WTC11 (cell line): ENCODE results near the gene GNS. TPM values are rescaled to one million over a fixed set of nuclear protein-coding genes. Genes with fewer than 3 reads are reported as not detected.

Experiments used
- ATAC-seq: fragments of 200-7000 bp; cut with Tn5 transposase; 2 replicates; pipeline ENCODE4 v1.10.0; 2021; ENCODE audit warnings: mild to moderate bottlenecking, moderate library complexity
- CTCF ChIA-PET: fragments of 300-600 bp; sonication (Branson Sonifier 250); formaldehyde crosslinking; loops from one replicate; lab custom pipeline; 2021; ENCODE audit warnings: antibody characterized with exemption; lab: Charles Lee
- POLR2A ChIA-PET: fragments of 350-600 bp; sonication (Branson Sonifier 250); formaldehyde crosslinking; loops from one replicate; lab custom pipeline; 2021; ENCODE audit warnings: antibody characterized with exemption; lab: Charles Lee
- DNase-seq: peaks from one replicate; pipeline ENCODE4 v3.0.0; 2021; ENCODE audit warnings: low spot score
- H3K27ac Mint-ChIP-seq: 2 replicates; pipeline ENCODE4 v1.8.0; 2021; ENCODE audit warnings: mixed read lengths
- H3K27me3 Mint-ChIP-seq: 2 replicates; pipeline ENCODE4 v1.8.0; 2021; ENCODE audit warnings: low read depth, mild to moderate bottlenecking, moderate library complexity, mixed read lengths
- H3K36me3 Mint-ChIP-seq: 2 replicates; pipeline ENCODE4 v1.8.0; 2021; ENCODE audit warnings: mixed read lengths
- H3K4me1 Mint-ChIP-seq: 2 replicates; pipeline ENCODE4 v1.8.0; 2022; ENCODE audit warnings: mixed read lengths
- H3K4me3 Mint-ChIP-seq: 2 replicates; pipeline ENCODE4 v1.8.0; 2021; ENCODE audit warnings: mild to moderate bottlenecking, moderate library complexity, mixed read lengths
- H3K9me3 Mint-ChIP-seq: 2 replicates; pipeline ENCODE4 v1.8.0; 2021; ENCODE audit warnings: mixed read lengths
- AFF4 ChIP-seq: sonication (generic); formaldehyde crosslinking; IDR thresholded peaks from 2 replicates; pipeline ENCODE4 v1.8.1; 2023; ENCODE audit warnings: mild to moderate bottlenecking, missing genetic modification reagents, borderline replicate concordance
- GTF2I ChIP-seq: fragments of 250-450 bp; sonication (Bioruptor Pico); conservative IDR thresholded peaks from 2 replicates; pipeline ENCODE4 v1.4.0; 2021; ENCODE audit warnings: mild to moderate bottlenecking
- HMGXB4 ChIP-seq: sonication (generic); formaldehyde crosslinking; IDR thresholded peaks from 2 replicates; pipeline ENCODE4 v1.8.1; 2023; ENCODE audit warnings: mild to moderate bottlenecking, moderate library complexity, missing genetic modification reagents
- MXD4 ChIP-seq: fragments of 250-450 bp; sonication (Bioruptor Pico); IDR thresholded peaks from 2 replicates; pipeline ENCODE4 v1.8.0; 2021; ENCODE audit warnings: mild to moderate bottlenecking, moderate library complexity, borderline replicate concordance
- NFATC4 ChIP-seq: fragments of 250-450 bp; sonication (Bioruptor Pico); IDR thresholded peaks from 2 replicates; pipeline ENCODE4 v1.9.0; 2021; ENCODE audit warnings: mild to moderate bottlenecking
- OVOL2 ChIP-seq: fragments of 250-450 bp; sonication (Bioruptor Pico); IDR thresholded peaks from 2 replicates; pipeline ENCODE4 v1.9.0; 2021; ENCODE audit warnings: mild to moderate bottlenecking, borderline replicate concordance
- TEAD1 ChIP-seq: sonication (generic); formaldehyde crosslinking; IDR thresholded peaks from 2 replicates; pipeline ENCODE4 v1.8.0; 2022; ENCODE audit warnings: mild to moderate bottlenecking, missing genetic modification reagents
- USF1 ChIP-seq: sonication (generic); formaldehyde crosslinking; IDR thresholded peaks from 2 replicates; pipeline ENCODE4 v1.8.0; 2022; ENCODE audit warnings: mild to moderate bottlenecking, missing genetic modification reagents
- ZMAT4 ChIP-seq: fragments of 250-450 bp; sonication (Bioruptor Pico); IDR thresholded peaks from 2 replicates; pipeline ENCODE4 v1.9.0; 2021; ENCODE audit warnings: mild to moderate bottlenecking
- total RNA-seq: library from RNA; stranded (reverse); gene quantifications from 3 replicates; pipeline ENCODE4 v1.2.3, GENCODE V29; 2021

GNS gene
- total RNA-seq, 1 experiment from 2014 or later: 24.7 TPM

GRCh38 chr12:64665514-64665913, 93.7 kb downstream of the GNS start:
- DNase-seq: peak; percentile 69
- POLR2A ChIA-PET: no interaction called here
- Mint-ChIP-seq H3K4me3 (no peak overlapping the region), H3K36me3 (no peaks in the 10 kb centered on the region), H3K27ac (peak overlapping the region; percentile 88), H3K4me1 (peaks cover 69% of the 10 kb centered on the region), H3K27me3 (no peaks in the 10 kb centered on the region), H3K9me3 (no peaks in the 10 kb centered on the region)
- TF ChIP-seq NFATC4 (CRISPR knock-in tag) (no peak), OVOL2 (CRISPR knock-in tag) (no peak), TEAD1 (no peak), ZMAT4 (no peak), AFF4 (no peak), GTF2I (no peak), USF1 (CRISPR knock-in tag) (no peak), HMGXB4 (CRISPR knock-in tag) (no peak), MXD4 (CRISPR knock-in tag) (no peak)
- CTCF ChIA-PET: interaction anchor here (1.0 kb wide), 1 partner anchor 40 kb away, joined by 3 read pairs; no protein-coding TSS in a partner anchor
- peak; percentile 25 for ATAC-seq

Other genes with a start within 250 kb of the GNS start
- gene RASSF3, start 148.9 kb downstream of the GNS start, total RNA-seq: 45.2 to 54.7 TPM (median 50.2 TPM) in 3 replicates
- gene TBC1D30, start 65.2 kb upstream of the GNS start, total RNA-seq: 2.0 to 3.6 TPM (median 2.3 TPM) in 3 replicates